HepG2 (cell line): ENCODE data around the gene NKIRAS1. TPM values are rescaled to one million over a fixed set of nuclear protein-coding genes. Genes with fewer than 3 reads are reported as not detected.

Source experiments
- ATAC-seq: fragments of 200-7000 bp; cut with Tn5 transposase; 3 replicates; pipeline ENCODE4 v1.9.1; 2020; ENCODE audit warnings: mild to moderate bottlenecking, moderate library complexity
- BruUV-seq: library from RNA; stranded (reverse); fragments of 400-500 nt; replicated peaks from 2 replicates; lab custom pipeline; 2021; lab: Mats Ljungman, UMichigan
- CTCF ChIA-PET: fragments of 300-600 bp; formaldehyde crosslinking; extraction: SDS; loops from one replicate; lab custom pipeline; 2021; ENCODE audit warnings: low total read pairs, inconsistent platforms, low intra/inter-chr PET ratio; lab: Yijun Ruan, JAX
- POLR2A ChIA-PET: fragments of 350-600 bp; sonication (Branson Sonifier 250); formaldehyde crosslinking; loops from one replicate; lab custom pipeline; 2020; ENCODE audit warnings: antibody characterized with exemption, inconsistent platforms; lab: Yijun Ruan, JAX
- DNase-seq: peaks from one replicate; pipeline ENCODE4 v3.0.0-alpha.2; 2015; ENCODE audit warnings: low spot score
- FAIRE-seq: peaks from 3 replicates; lab custom pipeline; 2011; peaks lifted over from hg19 to GRCh38; lab: Jason Lieb, UNC
- H2AFZ ChIP-seq: one replicate; pipeline ENCODE4 v1.6.1; 2011; ENCODE audit warnings: low read length, inconsistent platforms
- H3K27ac ChIP-seq: fragments of 300-600 bp; 3 replicates; pipeline ENCODE4 v1.8.0; 2011; ENCODE audit warnings: mixed run types, mild to moderate bottlenecking, mixed read lengths, low read length, inconsistent platforms; ENCODE audit not compliant: insufficient read depth; ENCODE audit errors: extremely low read length
- H3K27me3 ChIP-seq, 2 experiments: fragments of 200-600 bp in 1 of 2; 2 replicates in 1 of 2; 3 replicates in 1 of 2; pipeline versions ENCODE4 v1.6.0 to v1.8.0; 2011; ENCODE audit warnings: low read length in 2 of 2, mild to moderate bottlenecking in 2 of 2, moderate library complexity in 2 of 2, inconsistent platforms in 1 of 2; ENCODE audit not compliant: insufficient read depth in 2 of 2, control insufficient read depth in 1 of 2
- H3K36me3 ChIP-seq, 2 experiments: fragments of 200-600 bp in 1 of 2; replicated peaks in 1 of 2; 2 replicates in 1 of 2; 3 replicates in 1 of 2; pipeline versions ENCODE4 v1.5.1 to v1.8.0; 2011; ENCODE audit warnings: low read length in 2 of 2, inconsistent platforms in 1 of 2; ENCODE audit not compliant: insufficient read depth in 2 of 2, control insufficient read depth in 1 of 2
- H3K4me1 ChIP-seq: 2 replicates; pipeline ENCODE4 v1.5.1; 2012; ENCODE audit warnings: low read length, inconsistent platforms; ENCODE audit not compliant: insufficient read depth
- H3K4me2 ChIP-seq: 2 replicates; pipeline ENCODE4 v1.6.0; 2011; ENCODE audit warnings: low read depth, low read length, inconsistent platforms
- H3K4me3 ChIP-seq, 3 experiments: fragments of 200-600 bp in 1 of 3; sonication (generic), shearing (Covaris generic) in 1 of 3; replicated peaks in 1 of 3; 2 replicates each; pipeline ENCODE4 v1.5.1; 2011 to 2016; ENCODE audit warnings: low read length in 3 of 3, inconsistent platforms in 2 of 3, low read depth in 2 of 3, mild to moderate bottlenecking in 2 of 3, control low read depth in 1 of 3, mixed read lengths in 1 of 3; ENCODE audit not compliant: insufficient read depth in 1 of 3
- H3K79me2 ChIP-seq: one replicate; pipeline ENCODE4 v1.6.1; 2011; ENCODE audit warnings: low read length, inconsistent platforms; ENCODE audit not compliant: insufficient read depth
- H3K9ac ChIP-seq: 2 replicates; pipeline ENCODE4 v1.6.0; 2011; ENCODE audit warnings: mild to moderate bottlenecking, low read depth, low read length, inconsistent platforms; ENCODE audit not compliant: insufficient read depth
- H3K9me3 ChIP-seq: 2 replicates; pipeline ENCODE4 v1.5.1; 2012; ENCODE audit warnings: mild to moderate bottlenecking, low read length
- H4K20me1 ChIP-seq: 2 replicates; pipeline ENCODE4 v1.6.0; 2011; ENCODE audit warnings: inconsistent platforms, mild to moderate bottlenecking, low read length, moderate library complexity; ENCODE audit not compliant: insufficient read depth
- AHR ChIP-seq: IDR thresholded peaks from 2 replicates; pipeline ENCODE4 v1.6.1; 2018; ENCODE audit warnings: missing genetic modification reagents, missing compliant biosample characterization
- ARID5B ChIP-seq: IDR thresholded peaks from 2 replicates; pipeline ENCODE4 v1.4.0; 2020; ENCODE audit warnings: mild to moderate bottlenecking, missing genetic modification reagents
- FIP1L1 ChIP-seq: fragments of 200-400 bp; formaldehyde crosslinking; IDR thresholded peaks from 2 replicates; pipeline ENCODE4 v1.6.1; 2018; ENCODE audit warnings: low read depth, mild to moderate bottlenecking, low read length, moderate library complexity, borderline replicate concordance; ENCODE audit not compliant: insufficient read depth
- FOXA3 ChIP-seq: IDR thresholded peaks from 2 replicates; pipeline ENCODE4 v1.6.1; 2016; ENCODE audit warnings: missing genetic modification reagents, missing compliant biosample characterization
- GZF1 ChIP-seq: sonication (generic); formaldehyde crosslinking; IDR thresholded peaks from 2 replicates; pipeline ENCODE4 v1.5.1; 2020; ENCODE audit warnings: mild to moderate bottlenecking, missing genetic modification reagents
- HDAC2 ChIP-seq: sonication (generic); formaldehyde crosslinking; IDR thresholded peaks from 2 replicates; pipeline ENCODE4 v1.4.0; 2020; ENCODE audit warnings: missing genetic modification reagents
- PHF5A ChIP-seq: IDR thresholded peaks from one replicate; pipeline ENCODE4 v1.6.1; 2018; ENCODE audit warnings: low read depth, missing genetic modification reagents; ENCODE audit not compliant: unreplicated experiment
- RARA ChIP-seq: IDR thresholded peaks from 2 replicates; pipeline ENCODE4 v1.6.1; 2016; ENCODE audit warnings: missing genetic modification reagents, missing compliant biosample characterization
- RXRA ChIP-seq: sonication (generic); formaldehyde crosslinking; IDR thresholded peaks from 2 replicates; pipeline ENCODE4 v1.5.1; 2020; ENCODE audit warnings: missing genetic modification reagents
- RXRB ChIP-seq: IDR thresholded peaks from 2 replicates; pipeline ENCODE4 v1.6.1; 2016; ENCODE audit warnings: borderline replicate concordance, missing genetic modification reagents, missing compliant biosample characterization
- WGBS: methylation state at CpG from one replicate; pipeline ENCODE4 v1.1.6; 2017; ENCODE audit warnings: low lambda C conversion rate; 5-methylcytosine and 5-hydroxymethylcytosine counted together
- in situ Hi-C: cut with HindIII; loops from 2 replicates; pipeline ENCODE4 v1.10.0; 2017; ENCODE audit warnings: low pct_unique_long_range_greater_than_20kb; ENCODE audit not compliant: extremely low pct_ligation_motif_present
- intact Hi-C: fragments of 100-400 bp; cut with micrococcal nuclease; formaldehyde crosslinking; loops from one replicate; pipeline ENCODE4 v1.10.0; 2022; ENCODE audit not compliant: unreplicated experiment
- polyA plus RNA-seq, 8 experiments: library from polyadenylated mRNA; depleted of rRNA in 3 of 8; stranded (reverse) in 7 of 8; unstranded in 1 of 8; fragments of >200 nt; fragmentation: Illumina TruSeq in 4 of 8; extraction: Trizol in 4 of 8; gene quantifications; 2 replicates each; pipeline versions ENCODE4 v1.2.1 to v1.2.3, GENCODE V29; 2011 to 2016; ENCODE audit warnings: low read depth in 4 of 8, missing spikeins in 1 of 8, mixed read lengths in 1 of 8; ENCODE audit not compliant: insufficient read depth in 1 of 8
- total RNA-seq, 5 experiments: library from RNA; depleted of rRNA; stranded (reverse); fragments of >200 nt; fragmentation: Illumina TruSeq; extraction: Trizol; gene quantifications; 2 replicates each; pipeline ENCODE4 v1.2.3, GENCODE V29; 2016; ENCODE audit warnings: low read depth in 1 of 5
- TF ChIP-seq, protein P1 (sequence below), 2 experiments: sonication (generic) in 1 of 2; formaldehyde crosslinking in 1 of 2; IDR thresholded peaks; 2 replicates each; pipeline versions ENCODE4 v1.4.0 to v1.6.1; 2016 to 2020; ENCODE audit warnings: borderline replicate concordance in 1 of 2, low read depth in 1 of 2, mild to moderate bottlenecking in 1 of 2, missing genetic modification reagents in 1 of 2
- TF ChIP-seq, protein P2 (sequence below): sonication (generic); formaldehyde crosslinking; IDR thresholded peaks from 2 replicates; pipeline ENCODE4 v1.8.0; 2022; ENCODE audit warnings: missing genetic modification reagents, mild to moderate bottlenecking, moderate library complexity, borderline replicate concordance

Gene NKIRAS1
- total and polyA plus RNA-seq, 2 of the 13 experiments (the other 11 are each of a cell fraction or from before 2014, with no cell fraction given) = 4.3 to 8.0 TPM

DNA sequence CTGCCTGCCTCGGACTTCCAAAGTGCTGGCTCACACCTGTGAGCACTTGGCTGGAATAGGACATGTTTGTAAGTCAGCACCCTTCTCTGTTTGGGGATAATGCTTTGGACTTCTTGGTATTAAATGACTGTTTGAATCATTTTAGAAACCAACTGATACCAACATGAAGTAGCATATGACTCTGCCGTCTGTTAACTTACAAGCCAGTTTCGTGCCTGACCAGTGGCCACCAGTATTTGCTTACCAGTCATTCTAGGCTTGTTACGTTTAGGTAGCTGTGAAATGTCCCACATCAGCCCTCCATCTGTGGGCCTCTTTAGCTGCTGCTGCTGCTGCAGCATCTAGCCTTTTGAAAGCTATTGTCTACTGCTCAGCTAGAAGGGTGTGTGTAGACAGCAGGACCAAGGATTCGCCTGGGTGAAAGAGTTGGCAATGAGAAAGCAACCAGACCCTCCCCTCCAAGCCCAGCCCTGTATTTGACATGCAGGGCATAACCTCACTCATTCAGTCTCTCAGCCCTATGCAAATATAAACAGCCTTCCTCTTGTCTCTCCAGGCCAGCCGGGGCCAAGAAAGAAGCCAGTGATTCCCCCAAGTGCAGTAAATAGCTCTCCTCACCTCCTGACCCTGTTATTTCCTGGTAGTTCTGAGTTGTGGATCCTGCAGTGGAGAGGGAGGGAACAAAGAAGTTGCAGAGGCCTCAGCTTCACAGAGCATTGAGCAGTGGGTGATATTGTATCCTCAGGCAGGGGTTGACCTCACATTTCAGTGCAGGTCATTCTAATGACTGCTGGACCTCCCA lies 51.0 kb downstream of the NKIRAS1 start:
- intact Hi-C loops (no loop called here), in situ Hi-C loops (no loop called here)
- no peak for FAIRE-seq
- DNase-seq = peak; percentile 65
- Histone ChIP-seq H3K4me2 (no peak overlapping the region; the same call in 1 of the 2 replicates), H4K20me1 (peaks cover 18% of the 10 kb centered on the region), H3K27me3 (no peaks in the 10 kb centered on the region), H3K4me3 (no peak overlapping the region), H3K27ac (peak overlapping the region; percentile 30), H3K4me1 (peaks cover 29% of the 10 kb centered on the region), H3K36me3 (peaks cover 0 to 7% of the 10 kb centered on the region in 2 experiments; a peak in 2 of 5 replicates), H3K79me2 (peaks cover 24% of the 10 kb centered on the region), H3K9ac (no peak overlapping the region), H2AFZ (no peak overlapping the region), H3K9me3 (no peaks in the 10 kb centered on the region)
- POLR2A ChIA-PET = interaction anchor here (1.4 kb wide), 1 partner anchor 51 kb away, joined by 5 read pairs; the partner anchor contains the start of genes NKIRAS1 and RPL15
- CTCF ChIA-PET = no interaction called here
- peak; percentile 84 for ATAC-seq
- WGBS = 73% methylated on average over 6 of the region's 6 CpGs
- BruUV-seq = no TSS peak
- TF ChIP-seq, protein P1, sequence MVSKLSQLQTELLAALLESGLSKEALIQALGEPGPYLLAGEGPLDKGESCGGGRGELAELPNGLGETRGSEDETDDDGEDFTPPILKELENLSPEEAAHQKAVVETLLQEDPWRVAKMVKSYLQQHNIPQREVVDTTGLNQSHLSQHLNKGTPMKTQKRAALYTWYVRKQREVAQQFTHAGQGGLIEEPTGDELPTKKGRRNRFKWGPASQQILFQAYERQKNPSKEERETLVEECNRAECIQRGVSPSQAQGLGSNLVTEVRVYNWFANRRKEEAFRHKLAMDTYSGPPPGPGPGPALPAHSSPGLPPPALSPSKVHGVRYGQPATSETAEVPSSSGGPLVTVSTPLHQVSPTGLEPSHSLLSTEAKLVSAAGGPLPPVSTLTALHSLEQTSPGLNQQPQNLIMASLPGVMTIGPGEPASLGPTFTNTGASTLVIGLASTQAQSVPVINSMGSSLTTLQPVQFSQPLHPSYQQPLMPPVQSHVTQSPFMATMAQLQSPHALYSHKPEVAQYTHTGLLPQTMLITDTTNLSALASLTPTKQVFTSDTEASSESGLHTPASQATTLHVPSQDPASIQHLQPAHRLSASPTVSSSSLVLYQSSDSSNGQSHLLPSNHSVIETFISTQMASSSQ (IDR thresholded peaks at IDR 0.05; ENCODE audit: low read depth) = no peak
- TF ChIP-seq, protein P1 (CRISPR knock-in tag; IDR thresholded peaks at IDR 0.05; ENCODE audit: borderline replicate concordance) = no peak
- TF ChIP-seq, protein P2, sequence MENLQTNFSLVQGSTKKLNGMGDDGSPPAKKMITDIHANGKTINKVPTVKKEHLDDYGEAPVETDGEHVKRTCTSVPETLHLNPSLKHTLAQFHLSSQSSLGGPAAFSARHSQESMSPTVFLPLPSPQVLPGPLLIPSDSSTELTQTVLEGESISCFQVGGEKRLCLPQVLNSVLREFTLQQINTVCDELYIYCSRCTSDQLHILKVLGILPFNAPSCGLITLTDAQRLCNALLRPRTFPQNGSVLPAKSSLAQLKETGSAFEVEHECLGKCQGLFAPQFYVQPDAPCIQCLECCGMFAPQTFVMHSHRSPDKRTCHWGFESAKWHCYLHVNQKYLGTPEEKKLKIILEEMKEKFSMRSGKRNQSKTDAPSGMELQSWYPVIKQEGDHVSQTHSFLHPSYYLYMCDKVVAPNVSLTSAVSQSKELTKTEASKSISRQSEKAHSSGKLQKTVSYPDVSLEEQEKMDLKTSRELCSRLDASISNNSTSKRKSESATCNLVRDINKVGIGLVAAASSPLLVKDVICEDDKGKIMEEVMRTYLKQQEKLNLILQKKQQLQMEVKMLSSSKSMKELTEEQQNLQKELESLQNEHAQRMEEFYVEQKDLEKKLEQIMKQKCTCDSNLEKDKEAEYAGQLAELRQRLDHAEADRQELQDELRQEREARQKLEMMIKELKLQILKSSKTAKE (CRISPR knock-in tag) = 0 out of 2 replicates have a peak, but pooled peaks have one; percentile 22
- TF ChIP-seq PHF5A (CRISPR knock-in tag) (no peak), GZF1 (no peak), AHR (CRISPR knock-in tag) (no peak), ARID5B (CRISPR knock-in tag) (0 out of 2 replicates have a peak, but pooled peaks have one; percentile 28), RXRA (CRISPR knock-in tag) (peak; percentile 31; the same call in 1 of the 2 replicates), HDAC2 (CRISPR knock-in tag) (no peak), RARA (CRISPR knock-in tag) (peak; percentile 53), FOXA3 (CRISPR knock-in tag) (peak; percentile 38; the same call in 1 of the 2 replicates), FIP1L1 (no peak), RXRB (CRISPR knock-in tag) (0 out of 2 replicates have a peak, but pooled peaks have one; percentile 17)
